Endothelial cell of umbilical vein (primary cell): Measurements from ENCODE around the gene MATCAP1.

Experiments used
- CTCF ChIP-seq, 2 donors: IDR thresholded peaks; 1 replicate in 1 of 2; 2 replicates in 1 of 2; pipeline ENCODE4 v1.5.1; 2011; ENCODE audit warnings: low read length in 2 of 2, mild to moderate bottlenecking in 2 of 2, moderate library complexity in 2 of 2, control low read depth in 1 of 2, inconsistent platforms in 1 of 2, low read depth in 1 of 2; ENCODE audit not compliant: insufficient read depth in 1 of 2; ENCODE audit errors: extremely low read depth in 1 of 2
- EZH2 ChIP-seq: IDR thresholded peaks from 2 replicates; pipeline ENCODE4 v1.6.1; 2012; ENCODE audit warnings: borderline replicate concordance, low read depth, mild to moderate bottlenecking, moderate library complexity, low read length, inconsistent platforms; ENCODE audit not compliant: severe bottlenecking
- GATA2 ChIP-seq: IDR thresholded peaks from 2 replicates; pipeline ENCODE4 v1.7.0; 2011; ENCODE audit warnings: low read depth, mild to moderate bottlenecking, moderate library complexity, mixed read lengths, low read length; ENCODE audit not compliant: insufficient read length, insufficient read depth
- MAX ChIP-seq: IDR thresholded peaks from 2 replicates; pipeline ENCODE4 v1.6.1; 2011; ENCODE audit not compliant: insufficient read depth, insufficient read length
- POLR2A ChIP-seq: IDR thresholded peaks from 2 replicates; pipeline ENCODE4 v1.6.1; 2012; ENCODE audit warnings: low read depth, mild to moderate bottlenecking, control low read depth, low read length
- POLR2AphosphoS5 ChIP-seq: IDR thresholded peaks from 2 replicates; pipeline ENCODE4 v1.6.1; 2012; ENCODE audit warnings: low read depth, mild to moderate bottlenecking, control low read depth, low read length, moderate library complexity; ENCODE audit not compliant: insufficient read depth

- TF ChIP-seq CTCF (IDR thresholded peaks at IDR 0.05; ENCODE audit: extremely low read depth in 1 of 2, insufficient read depth in 1 of 2, low read depth in 1 of 2, low read length in 2 of 2) = no peak
- TF ChIP-seq POLR2AphosphoS5 = no peak
- no peak for TF ChIP-seq MAX
- no peak for TF ChIP-seq POLR2A
- TF ChIP-seq EZH2 = no peak
- TF ChIP-seq GATA2 = no peak
These were observed 7.0 kb upstream of the MATCAP1 start for GRCh38 chr16:67190448-67191399.
